Measurements from ENCODE around the gene SERPINA10.
"Not testable (repeated sequence)": the region's sequence is repeated elsewhere in the genome, so short reads cannot be mapped to it uniquely, and the experiment has no call there.

The SERPINA10 gene

GRCh38 chr14:94278731-94279130 is 14.3 kb downstream of the SERPINA10 start:
- DNase-seq = no peak

GRCh38 chr14:94276898-94277561 is 16.0 kb downstream of the SERPINA10 start:
- DNase-seq = not testable (repeated sequence)

DNA sequence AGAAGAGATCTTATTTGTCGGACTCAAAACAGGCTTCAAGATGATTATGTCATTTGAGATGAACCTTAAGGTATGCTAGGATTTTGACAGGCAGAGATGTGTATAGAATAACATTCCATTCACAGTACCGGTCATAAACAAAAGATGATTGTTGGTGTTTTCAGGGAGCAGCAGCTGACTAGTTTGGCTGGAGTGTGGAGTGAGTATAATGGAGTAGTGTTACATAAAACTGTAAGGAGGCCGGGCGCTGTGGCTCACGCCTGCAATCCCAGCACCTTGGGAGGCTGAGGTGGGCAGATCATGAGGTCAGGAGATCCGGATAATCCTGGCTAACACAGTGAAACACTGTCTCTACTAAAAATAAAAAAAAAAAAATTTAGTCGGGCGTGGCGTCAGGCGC is 23.9 kb downstream of the SERPINA10 start:
- no peak for DNase-seq

DNA sequence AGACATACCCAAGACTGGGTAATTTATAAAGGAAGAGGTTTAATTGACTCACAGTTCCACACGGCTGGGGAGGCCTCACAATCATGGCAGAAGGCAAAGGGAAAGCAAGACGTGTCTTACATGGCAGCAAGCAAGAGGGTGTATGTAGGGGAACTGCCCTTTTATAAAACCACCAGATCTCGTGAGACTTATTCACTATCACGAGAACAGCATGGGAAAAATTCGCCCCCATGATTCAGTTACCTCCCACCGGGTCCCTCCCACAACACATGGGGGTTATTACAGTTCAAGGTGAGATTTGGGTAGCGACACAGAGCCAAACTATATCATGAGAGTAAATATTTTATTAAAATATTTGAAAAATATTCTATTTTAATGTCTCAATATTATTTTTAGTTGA is 24.5 kb downstream of the SERPINA10 start:
- not testable (repeated sequence) for DNase-seq

GRCh38 chr14:94267352-94267751 is 25.7 kb downstream of the SERPINA10 start:
- no peak for DNase-seq

GRCh38 chr14:94264195-94264594 is 28.9 kb downstream of the SERPINA10 start:
- DNase-seq = not testable (repeated sequence)

GRCh38 chr14:94244182-94244581 is 48.9 kb downstream of the SERPINA10 start:
- no peak for DNase-seq

GRCh38 chr14:94239406-94239805 is 53.7 kb downstream of the SERPINA10 start:
- DNase-seq = no peak

DNA sequence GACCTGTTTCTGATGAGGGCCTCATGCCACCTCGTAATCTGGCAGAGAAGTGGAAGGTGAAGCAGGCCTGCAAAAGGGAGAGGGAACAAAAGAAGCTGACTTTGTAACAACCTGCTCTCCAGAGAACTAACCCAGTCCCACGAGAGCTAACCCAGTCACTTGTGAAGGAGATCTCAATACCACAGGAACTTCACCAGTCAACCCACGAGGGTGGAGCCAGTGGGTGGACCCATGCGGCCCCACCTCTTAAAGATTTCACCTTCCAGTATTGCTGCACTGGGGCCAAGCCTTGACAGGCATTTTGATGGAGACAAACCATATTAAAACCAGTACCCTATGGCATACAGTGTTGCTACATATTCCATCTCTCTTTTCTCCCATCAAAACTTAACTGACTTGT is 55.1 kb downstream of the SERPINA10 start:
- DNase-seq = no peak

GRCh38 chr14:94237046-94237445 is 56.0 kb downstream of the SERPINA10 start:
- DNase-seq = no peak
